AG10803 (cell line): ENCODE results near the gene B4GALT1.

Experiments used
- DNase-seq: peaks from one replicate; pipeline ENCODE4 v3.0.0; 2010; ENCODE audit warnings: low read depth
- H3K4me3 ChIP-seq: 2 replicates; pipeline ENCODE4 v1.5.1; 2011; ENCODE audit warnings: mild to moderate bottlenecking, low read length, control low read depth
- CTCF ChIP-seq: conservative IDR thresholded peaks from 2 replicates; pipeline ENCODE4 v1.5.1; 2011; ENCODE audit warnings: mild to moderate bottlenecking, low read length, control low read depth, inconsistent platforms

The B4GALT1 gene

GRCh38 chr9:33116860-33117259 lies 50.3 kb downstream of the B4GALT1 start:
- peak; percentile 76 for DNase-seq
- no peak for TF ChIP-seq CTCF
- no peak overlapping the region for H3K4me3 ChIP-seq

- no peak for DNase-seq
- no peak overlapping the region for H3K4me3 ChIP-seq
- no peak for TF ChIP-seq CTCF
These were observed 52.4 kb downstream of the B4GALT1 start for GRCh38 chr9:33114746-33115145.

- no peak overlapping the region for H3K4me3 ChIP-seq
- no peak for TF ChIP-seq CTCF
- no peak for DNase-seq
These were observed 53.2 kb downstream of the B4GALT1 start for GRCh38 chr9:33113799-33114547.

GRCh38 chr9:33112094-33112493 lies 55.0 kb downstream of the B4GALT1 start:
- H3K4me3 ChIP-seq: no peak overlapping the region
- no peak for TF ChIP-seq CTCF
- no peak for DNase-seq

GRCh38 chr9:33111631-33112030 lies 55.5 kb downstream of the B4GALT1 start:
- H3K4me3 ChIP-seq: no peak overlapping the region
- no peak for TF ChIP-seq CTCF
- no peak for DNase-seq

GRCh38 chr9:33110686-33111085 lies 56.5 kb downstream of the B4GALT1 start:
- DNase-seq: no peak
- TF ChIP-seq CTCF: no peak
- H3K4me3 ChIP-seq: no peak overlapping the region

- no peak overlapping the region for H3K4me3 ChIP-seq
- no peak for DNase-seq
- no peak for TF ChIP-seq CTCF
These were observed 57.1 kb downstream of the B4GALT1 start for GRCh38 chr9:33109850-33110595.
